ENCODE results near the gene RAD51B. TPM values are rescaled to one million over a fixed set of nuclear protein-coding genes. Genes with fewer than 3 reads are reported as not detected.

Gene RAD51B
- polyA plus RNA-seq, 1 experiment: 6.6 TPM

DNA sequence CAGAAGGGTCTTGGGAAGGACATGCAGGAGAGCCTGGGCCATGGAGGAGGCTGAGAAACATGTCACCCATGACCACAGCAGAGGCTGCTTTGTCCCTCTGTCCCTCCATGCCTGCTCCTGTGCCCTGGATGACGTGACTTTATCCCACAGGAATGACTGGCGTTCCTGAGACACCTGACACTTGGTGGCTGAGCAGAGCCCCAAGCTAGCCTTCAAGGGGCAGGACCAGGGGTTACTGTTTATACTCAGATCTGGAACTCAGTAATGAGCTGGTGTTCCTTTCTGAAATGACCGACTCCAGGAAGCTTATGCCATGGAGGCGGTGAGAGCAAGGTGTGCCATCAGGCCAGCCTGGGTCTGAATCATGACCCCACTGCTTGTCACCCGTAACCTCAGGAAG is 929.1 kb downstream of the RAD51B start:
- H3K4me3 ChIP-seq (ENCODE audit: low read depth, low read length): no peak overlapping the region
- DNase-seq (ENCODE audit: low read depth, low spot score): no peak
- H3K27me3 ChIP-seq (ENCODE audit: control insufficient read depth, insufficient read depth, low read length): no peaks in the 10 kb centered on the region
- ChIA-PET CTCF (no interaction called here), POLR2A (no interaction called here)
- TF ChIP-seq, protein P1, sequence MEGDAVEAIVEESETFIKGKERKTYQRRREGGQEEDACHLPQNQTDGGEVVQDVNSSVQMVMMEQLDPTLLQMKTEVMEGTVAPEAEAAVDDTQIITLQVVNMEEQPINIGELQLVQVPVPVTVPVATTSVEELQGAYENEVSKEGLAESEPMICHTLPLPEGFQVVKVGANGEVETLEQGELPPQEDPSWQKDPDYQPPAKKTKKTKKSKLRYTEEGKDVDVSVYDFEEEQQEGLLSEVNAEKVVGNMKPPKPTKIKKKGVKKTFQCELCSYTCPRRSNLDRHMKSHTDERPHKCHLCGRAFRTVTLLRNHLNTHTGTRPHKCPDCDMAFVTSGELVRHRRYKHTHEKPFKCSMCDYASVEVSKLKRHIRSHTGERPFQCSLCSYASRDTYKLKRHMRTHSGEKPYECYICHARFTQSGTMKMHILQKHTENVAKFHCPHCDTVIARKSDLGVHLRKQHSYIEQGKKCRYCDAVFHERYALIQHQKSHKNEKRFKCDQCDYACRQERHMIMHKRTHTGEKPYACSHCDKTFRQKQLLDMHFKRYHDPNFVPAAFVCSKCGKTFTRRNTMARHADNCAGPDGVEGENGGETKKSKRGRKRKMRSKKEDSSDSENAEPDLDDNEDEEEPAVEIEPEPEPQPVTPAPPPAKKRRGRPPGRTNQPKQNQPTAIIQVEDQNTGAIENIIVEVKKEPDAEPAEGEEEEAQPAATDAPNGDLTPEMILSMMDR (IDR thresholded peaks at IDR 0.05; ENCODE audit: low read depth, low read length): no peak
- no peak overlapping the region for H3K27ac ChIP-seq (ENCODE audit: low read depth, low read length)
- H3K9me3 ChIP-seq (ENCODE audit: control insufficient read depth, insufficient read depth, low read length): no peaks in the 10 kb centered on the region

DNA sequence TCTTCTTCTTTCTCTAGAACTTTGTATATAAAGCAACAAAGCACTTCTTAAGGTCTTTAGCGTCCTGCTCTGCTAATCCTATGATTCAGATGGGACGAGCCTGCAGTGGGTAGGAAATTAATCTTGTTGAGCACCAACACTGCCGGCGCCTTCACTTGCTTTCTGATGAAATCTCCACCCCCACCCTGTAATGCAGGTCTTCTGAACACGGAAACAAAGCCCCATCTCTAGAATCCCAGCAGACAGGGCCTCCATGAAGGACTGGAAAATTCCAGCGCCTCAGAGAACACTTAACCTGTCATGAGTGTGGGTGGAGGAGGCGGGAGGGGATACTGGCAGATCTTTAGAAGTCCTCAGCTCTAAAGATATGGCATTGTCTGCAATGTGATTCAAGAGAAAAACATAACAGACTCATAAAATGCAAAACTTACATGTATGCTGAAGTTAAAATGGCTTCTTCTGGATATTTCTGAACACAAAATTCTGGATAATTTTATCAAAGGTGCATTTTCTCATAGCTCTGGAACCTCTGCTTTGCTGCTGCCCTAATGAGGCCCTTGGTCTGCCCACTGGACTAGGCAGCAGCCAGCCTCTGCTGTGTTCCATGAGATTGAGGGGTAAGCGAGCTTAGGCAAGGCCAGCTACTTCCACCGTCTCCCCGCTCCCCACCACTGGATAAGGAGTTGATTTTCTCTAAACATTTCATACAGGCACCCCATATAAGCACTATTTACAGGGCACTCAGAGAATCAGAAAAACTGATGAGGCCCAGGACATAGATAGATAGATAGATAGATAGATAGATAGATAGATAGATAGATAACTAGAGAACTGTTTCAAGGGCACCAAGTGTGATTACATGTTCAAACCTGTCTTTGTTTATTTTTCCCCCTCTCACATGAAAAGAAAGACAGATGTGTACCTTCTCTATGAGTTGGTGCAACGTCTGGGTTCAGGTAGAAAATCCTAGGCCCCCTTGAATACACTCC is 930.2 kb downstream of the RAD51B start:
- CTCF ChIA-PET: no interaction called here
- H3K4me3 ChIP-seq (ENCODE audit: low read depth, low read length): no peak overlapping the region
- H3K27ac ChIP-seq (ENCODE audit: low read depth, low read length): no peak overlapping the region
- TF ChIP-seq, protein P1 (IDR thresholded peaks at IDR 0.05; ENCODE audit: low read depth, low read length): no peak
- no peak for DNase-seq (ENCODE audit: low read depth, low spot score)
- POLR2A ChIA-PET: no interaction called here
- no peaks in the 10 kb centered on the region for H3K9me3 ChIP-seq (ENCODE audit: control insufficient read depth, insufficient read depth, low read length)
- H3K27me3 ChIP-seq (ENCODE audit: control insufficient read depth, insufficient read depth, low read length): no peaks in the 10 kb centered on the region

DNA sequence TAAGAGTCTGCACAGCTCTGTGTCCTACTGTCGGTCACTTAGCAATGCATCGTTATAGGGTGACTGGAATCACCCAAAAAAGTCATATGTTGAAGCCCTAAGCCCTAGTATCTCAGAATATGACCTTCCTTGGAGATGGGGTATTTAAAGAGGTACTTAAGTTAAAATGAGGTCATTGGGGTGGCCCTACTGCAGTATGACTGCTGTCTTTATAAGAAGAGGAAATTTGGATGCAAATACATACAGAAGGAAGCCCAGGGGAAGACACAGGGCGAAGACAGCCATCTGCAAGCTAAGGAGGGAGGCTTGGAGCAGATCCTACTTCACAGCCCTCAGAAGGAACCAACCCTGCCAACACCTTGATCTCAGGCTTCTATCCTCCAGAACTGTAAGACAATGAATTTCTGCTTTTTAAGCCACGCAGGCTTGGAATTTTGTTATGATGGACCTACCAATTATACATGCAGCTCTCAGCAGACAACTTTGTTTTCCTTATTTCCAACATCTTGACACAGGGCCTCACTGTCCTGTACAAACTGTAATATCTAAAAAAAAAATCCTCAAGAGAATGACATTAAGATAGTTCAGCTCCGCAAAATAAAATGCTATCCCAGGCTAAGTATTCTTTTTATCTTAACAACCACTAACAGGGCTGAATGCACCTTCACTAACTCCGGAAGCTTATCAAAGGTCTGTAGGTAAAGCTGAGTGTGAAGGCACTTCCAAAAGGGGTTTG is 932.9 kb downstream of the RAD51B start:
- TF ChIP-seq, protein P1 (IDR thresholded peaks at IDR 0.05; ENCODE audit: low read depth, low read length): no peak
- ChIA-PET POLR2A (no interaction called here), CTCF (no interaction called here)
- no peaks in the 10 kb centered on the region for H3K27me3 ChIP-seq (ENCODE audit: control insufficient read depth, insufficient read depth, low read length)
- H3K27ac ChIP-seq (ENCODE audit: low read depth, low read length): no peak overlapping the region
- no peak overlapping the region for H3K4me3 ChIP-seq (ENCODE audit: low read depth, low read length)
- no peaks in the 10 kb centered on the region for H3K9me3 ChIP-seq (ENCODE audit: control insufficient read depth, insufficient read depth, low read length)
- DNase-seq (ENCODE audit: low read depth, low spot score): no peak

DNA sequence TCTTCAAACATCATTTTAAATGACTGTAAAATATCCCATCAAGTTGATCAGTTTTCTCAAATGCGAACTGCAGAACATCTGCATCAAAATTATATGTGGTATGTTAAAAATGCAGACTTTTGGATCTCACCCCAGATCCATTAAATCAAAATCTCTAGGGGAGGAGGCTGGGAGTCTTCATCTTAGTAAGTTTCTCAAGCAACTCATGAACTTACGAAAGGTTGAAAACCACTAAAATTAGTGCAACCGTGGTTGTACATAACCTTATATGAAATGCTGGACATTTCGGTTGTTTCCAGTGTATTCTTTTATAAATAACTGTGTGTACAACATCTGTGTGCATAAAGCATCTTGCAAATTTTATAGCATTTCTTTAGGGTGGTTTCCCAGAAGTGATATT is 934.1 kb downstream of the RAD51B start:
- Histone ChIP-seq H3K27ac (ENCODE audit: low read depth, low read length) (no peak overlapping the region), H3K4me3 (ENCODE audit: low read depth, low read length) (no peak overlapping the region), H3K9me3 (ENCODE audit: control insufficient read depth, insufficient read depth, low read length) (no peaks in the 10 kb centered on the region), H3K27me3 (ENCODE audit: control insufficient read depth, insufficient read depth, low read length) (no peaks in the 10 kb centered on the region)
- TF ChIP-seq, protein P1 (IDR thresholded peaks at IDR 0.05; ENCODE audit: low read depth, low read length): no peak
- ChIA-PET CTCF (no interaction called here), POLR2A (no interaction called here)
- DNase-seq (ENCODE audit: low read depth, low spot score): no peak

DNA sequence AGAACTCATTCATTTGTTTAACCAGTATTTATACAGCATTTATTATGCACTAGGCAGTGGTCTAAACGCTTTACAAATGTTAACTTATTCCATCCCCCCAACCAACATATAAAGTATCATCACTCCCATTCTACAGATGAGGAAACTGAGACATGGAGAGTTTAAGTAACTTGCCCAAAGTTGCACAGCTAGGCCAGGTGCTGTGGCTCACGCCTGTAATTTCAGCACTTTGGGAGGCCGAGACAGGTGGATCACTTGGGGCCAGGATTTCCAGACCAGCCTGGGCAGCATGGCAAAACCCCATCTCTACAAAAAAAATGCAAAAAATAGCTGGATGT is 935.4 kb downstream of the RAD51B start:
- H3K9me3 ChIP-seq (ENCODE audit: control insufficient read depth, insufficient read depth, low read length): no peaks in the 10 kb centered on the region
- TF ChIP-seq, protein P1 (IDR thresholded peaks at IDR 0.05; ENCODE audit: low read depth, low read length): no peak
- no peaks in the 10 kb centered on the region for H3K27me3 ChIP-seq (ENCODE audit: control insufficient read depth, insufficient read depth, low read length)
- no peak for DNase-seq (ENCODE audit: low read depth, low spot score)
- CTCF ChIA-PET: no interaction called here
- H3K27ac ChIP-seq (ENCODE audit: low read depth, low read length): no peak overlapping the region
- POLR2A ChIA-PET: no interaction called here
- H3K4me3 ChIP-seq (ENCODE audit: low read depth, low read length): no peak overlapping the region

Data from AG04450 (cell line).